Cardiac fibroblast (primary cell): ENCODE results near the gene RBMS1.

Experiments used
- DNase-seq, 2 donors: peaks; one replicate each; pipeline versions ENCODE4 v3.0.0 to v3.0.0-alpha.2; 2010; ENCODE audit warnings: low read depth in 2 of 2
- H3K4me3 ChIP-seq, 2 donors: replicated peaks in 1 of 2; 1 replicate in 1 of 2; 2 replicates in 1 of 2; pipeline ENCODE4 v1.5.1; 2011; ENCODE audit warnings: low read depth in 2 of 2, low read length in 2 of 2, mild to moderate bottlenecking in 2 of 2, moderate library complexity in 1 of 2
- TF ChIP-seq, protein P1 (sequence below): IDR thresholded peaks from one replicate; pipeline ENCODE4 v1.5.1; 2011; ENCODE audit warnings: low read depth, mild to moderate bottlenecking, low read length, inconsistent platforms

RBMS1 gene

DNA sequence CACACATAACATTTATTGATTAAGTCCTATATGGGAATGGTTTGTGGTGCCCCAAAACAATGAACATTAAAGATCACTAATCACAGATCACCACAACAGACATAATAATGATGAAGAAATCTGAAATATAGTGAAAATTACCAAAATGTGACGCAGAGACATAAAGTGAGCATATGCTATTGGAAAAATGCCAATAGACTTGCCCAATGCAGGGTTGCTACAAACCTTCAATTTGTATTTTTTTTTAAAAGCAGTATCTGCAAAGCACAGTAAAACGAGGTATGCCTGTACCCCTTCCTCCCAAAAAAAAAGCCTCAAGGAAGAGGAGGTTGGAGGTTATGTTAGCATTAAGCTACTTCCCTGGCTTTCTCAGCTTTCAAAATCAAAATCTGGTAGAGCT, 131.1 kb downstream of the RBMS1 start:
- TF ChIP-seq, protein P1, sequence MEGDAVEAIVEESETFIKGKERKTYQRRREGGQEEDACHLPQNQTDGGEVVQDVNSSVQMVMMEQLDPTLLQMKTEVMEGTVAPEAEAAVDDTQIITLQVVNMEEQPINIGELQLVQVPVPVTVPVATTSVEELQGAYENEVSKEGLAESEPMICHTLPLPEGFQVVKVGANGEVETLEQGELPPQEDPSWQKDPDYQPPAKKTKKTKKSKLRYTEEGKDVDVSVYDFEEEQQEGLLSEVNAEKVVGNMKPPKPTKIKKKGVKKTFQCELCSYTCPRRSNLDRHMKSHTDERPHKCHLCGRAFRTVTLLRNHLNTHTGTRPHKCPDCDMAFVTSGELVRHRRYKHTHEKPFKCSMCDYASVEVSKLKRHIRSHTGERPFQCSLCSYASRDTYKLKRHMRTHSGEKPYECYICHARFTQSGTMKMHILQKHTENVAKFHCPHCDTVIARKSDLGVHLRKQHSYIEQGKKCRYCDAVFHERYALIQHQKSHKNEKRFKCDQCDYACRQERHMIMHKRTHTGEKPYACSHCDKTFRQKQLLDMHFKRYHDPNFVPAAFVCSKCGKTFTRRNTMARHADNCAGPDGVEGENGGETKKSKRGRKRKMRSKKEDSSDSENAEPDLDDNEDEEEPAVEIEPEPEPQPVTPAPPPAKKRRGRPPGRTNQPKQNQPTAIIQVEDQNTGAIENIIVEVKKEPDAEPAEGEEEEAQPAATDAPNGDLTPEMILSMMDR, result no peak
- DNase-seq, result peak in 1 of 2 donors; percentile 57
- H3K4me3 ChIP-seq, result no peak overlapping the region

GRCh38 chr2:160362018-160362417, 131.6 kb downstream of the RBMS1 start:
- DNase-seq, result no peak
- H3K4me3 ChIP-seq, result no peak overlapping the region
- TF ChIP-seq, protein P1, result no peak

DNA sequence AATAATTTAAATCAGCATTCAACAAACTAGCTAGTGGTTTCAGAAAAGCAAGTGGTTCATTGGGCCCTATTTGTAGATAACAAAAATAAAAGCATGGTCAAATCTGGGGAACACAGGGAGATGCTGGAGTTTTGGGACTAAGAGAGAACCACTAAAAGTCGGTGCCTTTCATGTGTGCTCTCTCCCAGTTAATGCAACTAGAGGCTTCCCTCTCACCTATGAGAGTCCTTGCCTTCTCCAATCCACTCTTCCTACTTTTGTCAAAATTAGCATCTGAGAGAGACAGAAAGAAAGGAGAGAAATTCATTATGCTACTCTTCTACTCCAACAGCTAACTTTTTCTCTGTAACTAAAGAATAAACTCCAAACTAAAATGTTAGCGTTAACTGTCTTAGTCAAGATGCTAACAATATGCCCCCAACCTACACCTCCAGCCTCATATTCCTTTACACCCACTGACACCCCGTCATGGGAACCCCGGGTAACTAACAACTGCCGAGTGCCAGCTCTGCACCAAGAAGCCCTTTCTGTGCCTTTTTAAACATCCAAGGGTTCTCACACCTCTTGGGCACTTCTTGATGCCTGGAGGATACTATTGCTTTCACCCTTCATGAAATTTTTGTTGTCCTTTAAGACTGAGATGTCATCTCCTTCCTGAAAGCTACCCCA, 133.4 kb downstream of the RBMS1 start:
- DNase-seq, result no peak
- TF ChIP-seq, protein P1, result no peak

GRCh38 chr2:160358046-160358445, 135.6 kb downstream of the RBMS1 start:
- H3K4me3 ChIP-seq, result no peak overlapping the region
- DNase-seq, result peak in 1 of 2 donors; percentile 80
- TF ChIP-seq, protein P1, result no peak

More for the DNA sequence above, 133.4 kb downstream of the RBMS1 start:
- no peak overlapping the region for H3K4me3 ChIP-seq

- TF ChIP-seq, protein P1, result no peak
- no peak overlapping the region for H3K4me3 ChIP-seq
- DNase-seq, result no peak
Measured at GRCh38 chr2:160356485-160356884, 137.1 kb downstream of the RBMS1 start.

DNA sequence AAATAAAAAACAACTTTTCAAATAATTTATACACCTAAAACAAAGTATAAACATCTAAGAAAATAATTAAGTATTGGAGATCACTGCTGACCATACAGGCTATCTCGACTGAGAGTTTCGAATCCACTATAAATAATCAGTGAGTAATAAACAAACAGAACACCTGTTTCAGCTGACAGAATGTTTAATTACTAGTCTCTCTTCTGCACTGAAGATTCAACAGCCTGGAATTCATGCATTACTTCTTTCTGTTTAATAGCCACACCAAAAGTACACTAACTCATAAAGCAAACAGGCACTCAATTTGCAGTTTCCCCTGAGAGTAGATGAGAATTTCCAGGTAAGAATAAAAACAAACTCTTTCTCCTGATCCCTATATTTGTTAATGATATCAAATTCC, 138.5 kb downstream of the RBMS1 start:
- no peak overlapping the region for H3K4me3 ChIP-seq
- DNase-seq, result no peak
- TF ChIP-seq, protein P1, result no peak

DNA sequence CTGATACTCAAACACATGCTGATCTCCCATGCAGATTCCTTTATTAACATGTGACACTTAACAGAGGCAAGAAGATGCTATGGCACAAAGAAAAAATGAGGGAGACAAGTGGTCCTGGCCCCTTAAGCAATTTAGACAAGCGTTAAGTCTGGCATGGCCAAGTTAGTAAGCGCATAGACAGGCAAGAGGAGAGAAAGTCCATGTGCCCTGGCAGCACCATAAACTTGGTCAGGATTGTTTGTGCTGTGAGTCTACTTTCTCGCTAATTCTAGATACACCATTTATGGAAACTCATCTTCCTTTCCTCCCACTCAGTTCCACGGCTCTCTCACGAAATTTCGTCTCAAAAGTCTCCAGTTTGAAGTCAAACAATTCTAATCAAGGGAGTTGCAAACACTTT, 138.9 kb downstream of the RBMS1 start:
- H3K4me3 ChIP-seq, result no peak overlapping the region
- TF ChIP-seq, protein P1, result no peak
- no peak for DNase-seq
